RWPE2 (cell line): Measurements from ENCODE around the gene RASAL1.

ENCODE experiments used
- ATAC-seq: fragments of 200-7000 bp; cut with Tn5 transposase; 3 replicates; pipeline ENCODE4 v1.9.1; 2021; ENCODE audit warnings: low read depth
- DNase-seq: peaks from one replicate; pipeline ENCODE4 v3.0.0-alpha.2; 2020; ENCODE audit warnings: low spot score
- H3K27ac ChIP-seq: fragments of 450-650 bp; 2 replicates; pipeline ENCODE4 v1.5.1; 2017; ENCODE audit warnings: mild to moderate bottlenecking; ENCODE audit not compliant: poor library complexity, severe bottlenecking
- H3K27me3 ChIP-seq: fragments of 250-450 bp; sonication (Bioruptor Pico); 2 replicates; pipeline ENCODE4 v1.5.1; 2021; ENCODE audit warnings: mild to moderate bottlenecking, moderate library complexity; ENCODE audit not compliant: insufficient read depth, poor library complexity, severe bottlenecking
- H3K36me3 ChIP-seq: fragments of 250-450 bp; sonication (Bioruptor Pico); 2 replicates; pipeline ENCODE4 v1.5.1; 2020; ENCODE audit warnings: low read depth, mild to moderate bottlenecking, moderate library complexity
- H3K4me1 ChIP-seq: fragments of 250-450 bp; sonication (Bioruptor Pico); 2 replicates; pipeline ENCODE4 v1.5.1; 2021; ENCODE audit warnings: mild to moderate bottlenecking, moderate library complexity; ENCODE audit not compliant: insufficient read depth, poor library complexity, severe bottlenecking
- H3K4me3 ChIP-seq: fragments of 250-450 bp; sonication (Bioruptor Pico); 2 replicates; pipeline ENCODE4 v1.5.1; 2021; ENCODE audit warnings: mild to moderate bottlenecking, moderate library complexity; ENCODE audit not compliant: severe bottlenecking
- H3K9me3 ChIP-seq: fragments of 250-450 bp; sonication (Bioruptor Pico); 2 replicates; pipeline ENCODE4 v1.5.1; 2021; ENCODE audit warnings: mild to moderate bottlenecking, moderate library complexity; ENCODE audit not compliant: severe bottlenecking
- CTCF ChIP-seq: fragments of 450-650 bp; IDR thresholded peaks from one replicate; pipeline ENCODE4 v1.5.1; 2017; ENCODE audit warnings: mild to moderate bottlenecking, moderate library complexity; ENCODE audit not compliant: poor library complexity, severe bottlenecking

RASAL1 gene

GRCh38 chr12:113173081-113173698, 37.6 kb upstream of the RASAL1 start:
- Histone ChIP-seq H3K27me3 (no peaks in the 10 kb centered on the region), H3K9me3 (no peaks in the 10 kb centered on the region), H3K27ac (no peak overlapping the region), H3K4me1 (no peaks in the 10 kb centered on the region), H3K36me3 (peaks cover 88% of the 10 kb centered on the region), H3K4me3 (no peak overlapping the region)
- no peak for TF ChIP-seq CTCF
- ATAC-seq (no peak), DNase-seq (no peak)

- Histone ChIP-seq H3K36me3 (peaks cover 83% of the 10 kb centered on the region), H3K4me3 (no peak overlapping the region), H3K4me1 (no peaks in the 10 kb centered on the region), H3K27ac (no peak overlapping the region), H3K27me3 (no peaks in the 10 kb centered on the region), H3K9me3 (no peaks in the 10 kb centered on the region)
- no peak for TF ChIP-seq CTCF
- DNase-seq: no peak
- ATAC-seq: no peak
These were observed 36.6 kb upstream of the RASAL1 start for GRCh38 chr12:113172185-113172584.

- DNase-seq (no peak), ATAC-seq (no peak)
- Histone ChIP-seq H3K36me3 (peaks cover 83% of the 10 kb centered on the region), H3K27me3 (no peaks in the 10 kb centered on the region), H3K4me3 (no peak overlapping the region), H3K9me3 (no peaks in the 10 kb centered on the region), H3K27ac (no peak overlapping the region), H3K4me1 (no peaks in the 10 kb centered on the region)
- no peak for TF ChIP-seq CTCF
These were observed 36.0 kb upstream of the RASAL1 start for GRCh38 chr12:113171543-113171942.

- H3K36me3 ChIP-seq: peaks cover 81% of the 10 kb centered on the region
- no peak for TF ChIP-seq CTCF
- no peak for DNase-seq
- no peak overlapping the region for H3K27ac ChIP-seq
- no peak for ATAC-seq
- H3K9me3 ChIP-seq: no peaks in the 10 kb centered on the region
- H3K4me3 ChIP-seq: no peak overlapping the region
- H3K27me3 ChIP-seq: no peaks in the 10 kb centered on the region
- H3K4me1 ChIP-seq: no peaks in the 10 kb centered on the region
These were observed 35.4 kb upstream of the RASAL1 start for GRCh38 chr12:113170926-113171325.

GRCh38 chr12:113170457-113170856, 34.9 kb upstream of the RASAL1 start:
- H3K9me3 ChIP-seq: no peaks in the 10 kb centered on the region
- H3K27me3 ChIP-seq: no peaks in the 10 kb centered on the region
- peaks cover 85% of the 10 kb centered on the region for H3K36me3 ChIP-seq
- TF ChIP-seq CTCF: no peak
- no peak overlapping the region for H3K4me3 ChIP-seq
- no peak overlapping the region for H3K27ac ChIP-seq
- H3K4me1 ChIP-seq: no peaks in the 10 kb centered on the region
- ATAC-seq (no peak), DNase-seq (no peak)
